HG03064 (cell line): ENCODE data around the gene FAM170B.

Experiments used
- ATAC-seq: cut with Tn5 transposase; IDR thresholded peaks from one replicate; pipeline ENCODE4 v1.9.1; 2021; ENCODE audit warnings: low read depth; ENCODE audit not compliant: unreplicated experiment

FAM170B gene

GRCh38 chr10:49082766-49083165 lies 51.1 kb downstream of the FAM170B start:
- ATAC-seq = no peak

- no peak for ATAC-seq
Measured at GRCh38 chr10:49081547-49082275, 52.1 kb downstream of the FAM170B start.
